ENCODE data around the gene STH.

STH gene

GRCh38 chr17:45967378-45967777 is 31.7 kb upstream of the STH start:
- DNase-seq (ENCODE audit: low read depth): no peak

- DNase-seq (ENCODE audit: low read depth): no peak
Measured at GRCh38 chr17:45968732-45969131, 30.3 kb upstream of the STH start.

- DNase-seq (ENCODE audit: low read depth): no peak
Measured at GRCh38 chr17:45969726-45970125, 29.3 kb upstream of the STH start.

GRCh38 chr17:45970659-45971058 is 28.4 kb upstream of the STH start:
- no peak for DNase-seq (ENCODE audit: low read depth)

- DNase-seq (ENCODE audit: low read depth): no peak
Measured at GRCh38 chr17:45971698-45972141, 27.3 kb upstream of the STH start.

- no peak for DNase-seq (ENCODE audit: low read depth)
Measured at GRCh38 chr17:45972531-45972930, 26.5 kb upstream of the STH start.

- DNase-seq (ENCODE audit: low read depth): no peak
Measured at GRCh38 chr17:45973099-45973780, 25.8 kb upstream of the STH start.

- DNase-seq (ENCODE audit: low read depth): no peak
Measured at GRCh38 chr17:45973946-45974859, 24.8 kb upstream of the STH start.

- DNase-seq (ENCODE audit: low read depth): no peak
Measured at GRCh38 chr17:45974916-45975630, 24.0 kb upstream of the STH start.

GRCh38 chr17:45975640-45976295 is 23.3 kb upstream of the STH start:
- DNase-seq (ENCODE audit: low read depth): no peak

GRCh38 chr17:45976391-45976754 is 22.7 kb upstream of the STH start:
- DNase-seq (ENCODE audit: low read depth): no peak

GRCh38 chr17:45976755-45977505 is 22.1 kb upstream of the STH start:
- DNase-seq (ENCODE audit: low read depth): no peak

GRCh38 chr17:45977506-45977824 is 21.6 kb upstream of the STH start:
- DNase-seq (ENCODE audit: low read depth): no peak

GRCh38 chr17:45977976-45978626 is 20.9 kb upstream of the STH start:
- no peak for DNase-seq (ENCODE audit: low read depth)

- DNase-seq (ENCODE audit: low read depth): no peak
Measured at GRCh38 chr17:45979137-45979536, 19.9 kb upstream of the STH start.

- DNase-seq (ENCODE audit: low read depth): no peak
Measured at GRCh38 chr17:45980855-45981254, 18.2 kb upstream of the STH start.

- DNase-seq (ENCODE audit: low read depth): no peak
Measured at GRCh38 chr17:45981306-45981705, 17.7 kb upstream of the STH start.

- DNase-seq (ENCODE audit: low read depth): no peak
Measured at GRCh38 chr17:45982791-45983613, 16.0 kb upstream of the STH start.

GRCh38 chr17:45983614-45984310 is 15.3 kb upstream of the STH start:
- no peak for DNase-seq (ENCODE audit: low read depth)

- no peak for DNase-seq (ENCODE audit: low read depth)
Measured at GRCh38 chr17:45984368-45984767, 14.7 kb upstream of the STH start.
